CD1c-positive myeloid dendritic cell (primary cell): ENCODE data around the gene PRAMEF27.
"Not testable (repeated sequence)": the region's sequence is repeated elsewhere in the genome, so short reads cannot be mapped to it uniquely, and the experiment has no call there.

ENCODE experiments used
- DNase-seq: peaks from one replicate; pipeline ENCODE4 v3.0.0-alpha.2; 2016; ENCODE audit errors: extremely low spot score

Gene PRAMEF27

DNA sequence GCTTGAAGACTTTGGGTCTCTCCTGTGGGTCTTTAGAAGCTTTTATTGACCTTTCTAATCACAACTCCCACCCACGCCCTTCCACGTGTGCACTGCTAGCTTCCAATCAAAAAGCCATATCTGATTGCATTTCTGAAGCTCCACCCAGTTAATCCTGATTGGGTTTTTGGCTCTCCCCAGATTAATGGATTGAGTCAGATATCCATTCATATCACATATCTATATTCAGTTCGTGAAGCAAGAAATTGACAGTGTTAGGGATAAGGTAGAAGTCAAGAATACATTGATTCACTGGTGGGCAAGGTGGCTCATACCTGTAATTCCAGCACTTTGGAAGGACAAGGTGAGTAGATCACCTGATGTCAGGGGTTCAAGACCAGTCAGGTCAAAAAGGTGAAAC is at the start of gene PRAMEF27:
Gene PRAMEF27 (minus strand): TSS at position 101 of the 400 bp plus-strand sequence. CDS start 2,916 bp downstream, outside the sequence.
- not testable (repeated sequence) for DNase-seq

DNA sequence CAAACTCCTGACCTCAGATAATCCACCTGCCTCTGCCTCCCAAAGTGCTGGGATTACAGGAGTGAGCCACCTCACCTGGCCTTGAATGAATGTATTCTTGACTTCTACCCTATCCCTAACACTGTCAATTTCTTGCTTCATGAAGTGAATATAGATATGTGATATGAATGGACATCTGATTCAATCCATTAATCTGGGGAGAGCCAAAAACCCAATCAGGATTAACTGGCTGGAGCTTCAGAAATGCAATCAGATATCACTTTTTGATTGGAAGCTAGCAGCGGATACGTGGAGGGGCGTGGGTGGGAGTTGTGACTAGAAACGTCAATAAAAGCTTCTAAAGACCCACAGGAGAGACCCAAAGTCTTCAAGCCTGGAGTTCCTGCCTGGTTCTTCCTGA is 14.1 kb upstream of the PRAMEF27 start, which contains the start of gene PRAMEF25:
Gene PRAMEF25 (plus strand): TSS at position 301 of the 400 bp plus-strand sequence. CDS start 2,920 bp downstream, outside the sequence.
- not testable (repeated sequence) for DNase-seq

DNA sequence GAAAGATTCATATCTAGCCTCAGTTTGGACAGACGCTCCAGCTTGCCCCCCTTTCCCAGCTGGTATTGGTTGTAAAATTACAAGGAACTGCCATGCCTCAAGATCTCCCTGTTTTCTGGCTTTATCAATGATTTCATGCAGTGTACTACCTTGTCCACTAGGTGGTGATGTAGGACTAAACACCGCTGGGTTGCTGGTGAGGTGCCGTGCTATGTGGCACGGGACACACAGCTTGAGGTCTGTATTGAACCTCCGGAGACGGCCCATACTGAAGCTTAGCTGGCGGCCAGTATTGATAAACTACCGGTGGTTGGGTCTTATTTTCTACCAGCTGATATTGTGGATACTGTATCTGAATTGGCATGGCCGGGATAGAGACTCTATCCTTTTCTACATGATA is 36.5 kb downstream of the PRAMEF27 start:
- not testable (repeated sequence) for DNase-seq

DNA sequence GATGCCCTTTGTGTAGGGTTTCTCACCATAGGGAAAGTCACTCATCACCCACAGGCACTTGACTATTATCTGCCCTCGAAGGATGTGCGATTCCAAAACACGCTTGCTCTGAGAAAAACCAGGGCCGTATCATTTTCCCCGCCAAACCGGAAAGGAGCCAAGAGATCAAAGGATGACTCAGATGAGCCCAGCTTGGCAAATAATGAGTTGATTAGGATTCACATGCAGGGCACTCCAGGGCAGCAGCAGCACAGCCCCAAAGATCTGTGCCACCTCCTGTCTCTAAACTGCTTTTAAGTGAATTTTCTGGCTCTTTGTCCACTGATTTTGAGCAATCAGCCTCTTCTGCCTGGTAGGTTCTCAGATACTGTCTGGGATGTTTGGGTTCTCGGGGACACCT is 44.4 kb downstream of the PRAMEF27 start:
- not testable (repeated sequence) for DNase-seq

DNA sequence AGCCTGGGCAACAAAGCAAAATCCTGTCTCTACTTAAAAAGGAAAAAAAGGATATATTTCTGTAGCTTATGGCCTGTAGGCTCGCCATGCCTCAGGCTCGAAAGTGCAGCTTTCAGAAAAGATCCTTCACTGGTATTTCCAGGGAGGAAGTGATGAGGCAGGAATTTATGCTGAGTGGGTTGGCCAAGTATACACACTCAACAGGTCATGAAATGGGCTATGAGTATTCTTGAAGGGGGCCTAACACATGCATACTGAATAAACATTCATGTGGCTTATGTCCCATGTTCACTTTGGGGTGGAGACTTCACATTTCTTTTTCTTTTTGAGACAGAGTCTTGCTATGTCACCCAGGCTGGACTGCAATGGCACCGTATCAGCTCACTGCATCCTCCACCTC is 47.0 kb downstream of the PRAMEF27 start:
- not testable (repeated sequence) for DNase-seq

DNA sequence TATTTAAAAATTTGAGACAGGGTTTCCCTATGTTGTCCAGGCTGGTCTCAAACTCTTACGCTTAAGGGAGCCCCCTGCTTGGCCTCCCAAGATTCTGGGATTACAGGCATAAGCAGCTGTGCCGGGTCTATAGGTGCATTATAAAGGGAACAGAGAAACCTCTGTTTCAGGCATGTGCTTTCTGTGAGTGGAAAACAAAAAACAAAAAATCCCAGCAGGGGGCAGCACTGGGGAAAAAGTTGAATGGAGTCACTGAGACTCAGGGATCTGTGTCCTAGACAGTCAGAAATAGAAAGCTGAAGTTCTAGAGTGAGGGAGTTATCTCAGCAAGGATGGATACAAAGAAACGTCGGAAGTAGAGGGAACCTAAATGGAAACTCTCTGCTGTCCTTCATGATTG is 50.6 kb downstream of the PRAMEF27 start:
- not testable (repeated sequence) for DNase-seq
